ENCODE measurements around the gene SORCS2.

GRCh38 chr4:7156328-7156727 lies 36.0 kb upstream of the SORCS2 start:
- TF ChIP-seq POLR2A (IDR thresholded peaks at IDR 0.05) = no peak
- TF ChIP-seq CTCF (IDR thresholded peaks at IDR 0.05) = no peak

Measured in Peyer's patch (tissue), 4 donors.